Fibroblast of lung (primary cell): ENCODE data around the gene BUB1B. TPM values are rescaled to one million over a fixed set of nuclear protein-coding genes. Genes with fewer than 3 reads are reported as not detected.
"Not testable (repeated sequence)": the region's sequence is repeated elsewhere in the genome, so short reads cannot be mapped to it uniquely, and the experiment has no call there.

Source experiments
- DNase-seq, 2 donors: peaks; one replicate each; pipeline versions ENCODE4 v3.0.0 to v3.0.0-alpha.2; 2010; ENCODE audit warnings: low read depth in 2 of 2
- H2AFZ ChIP-seq: 2 replicates; pipeline ENCODE4 v1.5.1; 2012; ENCODE audit warnings: low read length, control low read depth, inconsistent platforms
- H3K27ac ChIP-seq: 2 replicates; pipeline ENCODE4 v1.5.1; 2011; ENCODE audit warnings: low read length, control low read depth; ENCODE audit not compliant: insufficient read depth
- H3K27me3 ChIP-seq: 2 replicates; pipeline ENCODE4 v1.5.1; 2011; ENCODE audit warnings: mild to moderate bottlenecking, low read length; ENCODE audit not compliant: control insufficient read depth, insufficient read depth
- H3K36me3 ChIP-seq: 2 replicates; pipeline ENCODE4 v1.5.1; 2011; ENCODE audit warnings: low read length; ENCODE audit not compliant: control insufficient read depth, insufficient read depth
- H3K4me1 ChIP-seq: 2 replicates; pipeline ENCODE4 v1.5.1; 2011; ENCODE audit warnings: low read length; ENCODE audit not compliant: control insufficient read depth, insufficient read depth; ENCODE audit errors: extremely low read depth
- H3K4me2 ChIP-seq: 2 replicates; pipeline ENCODE4 v1.5.1; 2011; ENCODE audit warnings: low read length, control low read depth; ENCODE audit not compliant: insufficient read depth; ENCODE audit errors: extremely low read depth
- H3K4me3 ChIP-seq, 4 experiments: fragments of 200-600 bp in 1 of 4; sonication (generic) in 1 of 4; replicated peaks in 1 of 4; 2 replicates each; pipeline ENCODE4 v1.5.1; 2011 to 2016; ENCODE audit warnings: low read length in 4 of 4, low read depth in 3 of 4, mild to moderate bottlenecking in 3 of 4, control low read depth in 2 of 4, inconsistent platforms in 1 of 4, mixed read lengths in 1 of 4; ENCODE audit not compliant: insufficient read depth in 1 of 4; ENCODE audit errors: control extremely low read depth in 1 of 4
- H3K79me2 ChIP-seq: 2 replicates; pipeline ENCODE4 v1.5.1; 2012; ENCODE audit warnings: mild to moderate bottlenecking, low read length, inconsistent platforms; ENCODE audit not compliant: control insufficient read depth, insufficient read depth
- H3K9ac ChIP-seq: 2 replicates; pipeline ENCODE4 v1.5.1; 2011; ENCODE audit warnings: mild to moderate bottlenecking, low read length, control low read depth; ENCODE audit not compliant: insufficient read depth
- H3K9me3 ChIP-seq: 2 replicates; pipeline ENCODE4 v1.5.1; 2012; ENCODE audit warnings: low read depth, low read length; ENCODE audit not compliant: control insufficient read depth, insufficient read depth
- H4K20me1 ChIP-seq: 2 replicates; pipeline ENCODE4 v1.5.1; 2011; ENCODE audit warnings: low read length; ENCODE audit not compliant: control insufficient read depth, insufficient read depth; ENCODE audit errors: extremely low read depth
- EZH2 ChIP-seq: IDR thresholded peaks from 2 replicates; pipeline ENCODE4 v1.5.1; 2012; ENCODE audit warnings: low read length, control low read depth, mild to moderate bottlenecking; ENCODE audit errors: missing control alignments
- polyA plus RNA-seq, 2 donors: library from polyadenylated mRNA; depleted of rRNA in 1 of 2; stranded (reverse) in 1 of 2; unstranded in 1 of 2; fragments of >200 nt; gene quantifications; 2 replicates each; pipeline ENCODE4 v1.2.1, GENCODE V29; 2011 to 2012; ENCODE audit warnings: missing spikeins in 1 of 2
- total RNA-seq: library from RNA; depleted of rRNA; stranded (reverse); fragments of >200 nt; gene quantifications from 2 replicates; pipeline ENCODE4 v1.2.1, GENCODE V29; 2014
- TF ChIP-seq, protein P1 (sequence below), 2 donors: IDR thresholded peaks in 1 of 2; conservative IDR thresholded peaks in 1 of 2; 1 replicate in 1 of 2; 2 replicates in 1 of 2; pipeline ENCODE4 v1.5.1; 2011 to 2012; ENCODE audit warnings: low read length in 2 of 2, control low read depth in 1 of 2, inconsistent platforms in 1 of 2, low read depth in 1 of 2, mild to moderate bottlenecking in 1 of 2

Gene BUB1B
- total and polyA plus RNA-seq, 2 donors (not counting 1 experiment from before 2014, with no cell fraction given), result 5.4 to 6.9 TPM

DNA sequence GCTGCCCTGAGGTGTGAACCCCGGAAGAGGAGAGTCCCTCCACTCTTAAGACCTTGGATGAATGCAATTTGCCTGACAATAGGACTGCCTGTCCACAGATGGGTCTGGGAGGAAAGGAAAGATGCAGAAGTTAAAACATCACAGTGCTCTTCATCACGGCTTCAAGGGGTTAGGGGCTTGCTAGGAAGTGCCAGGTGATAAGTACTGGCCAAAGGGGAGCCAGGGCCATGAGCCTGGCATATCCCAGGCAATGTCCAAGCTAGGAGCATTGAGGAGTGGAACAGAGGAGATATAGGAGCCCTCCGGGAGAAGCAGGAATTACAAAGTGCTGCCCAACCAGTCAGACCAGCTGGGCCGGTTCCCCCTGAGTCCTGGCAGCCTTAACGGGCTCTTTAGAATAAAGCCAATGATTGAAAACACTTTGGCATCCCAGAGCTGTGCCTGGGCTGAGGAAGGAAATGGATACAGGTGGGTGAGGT is 36.0 kb upstream of the BUB1B start:
- not testable (repeated sequence) for DNase-seq, H3K4me2 ChIP-seq, H2AFZ ChIP-seq, H3K27me3 ChIP-seq, H3K9ac ChIP-seq, H3K27ac ChIP-seq, H3K36me3 ChIP-seq, H3K4me3 ChIP-seq, H3K9me3 ChIP-seq, H3K79me2 ChIP-seq, H3K4me1 ChIP-seq, H4K20me1 ChIP-seq

DNA sequence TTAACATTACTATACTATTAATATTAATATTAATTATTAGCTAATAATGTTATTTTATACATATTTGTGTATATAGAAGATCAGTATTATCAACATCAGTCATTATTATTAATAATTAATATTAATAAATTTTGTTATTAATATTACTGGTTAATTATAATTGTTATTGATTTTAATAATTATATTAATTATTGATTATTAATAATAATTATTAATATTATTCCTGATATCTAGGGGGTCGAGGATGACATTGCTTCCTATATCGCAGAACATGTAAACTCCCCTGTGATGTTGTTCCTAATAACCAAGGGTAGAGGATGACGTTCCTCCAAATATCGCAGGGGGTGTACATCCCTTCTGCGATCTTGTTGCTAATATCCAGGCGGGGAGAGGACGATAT is 34.9 kb upstream of the BUB1B start:
- Histone ChIP-seq H2AFZ (no peak overlapping the region), H3K4me3 (no peak overlapping the region), H3K79me2 (no peaks in the 10 kb centered on the region), H3K9me3 (no peaks in the 10 kb centered on the region), H3K4me2 (no peak overlapping the region), H3K9ac (no peak overlapping the region), H3K4me1 (no peaks in the 10 kb centered on the region), H3K36me3 (no peaks in the 10 kb centered on the region), H3K27ac (no peak overlapping the region), H3K27me3 (peaks cover 3% of the 10 kb centered on the region), H4K20me1 (no peaks in the 10 kb centered on the region)
- TF ChIP-seq EZH2, result no peak
- TF ChIP-seq, protein P1, sequence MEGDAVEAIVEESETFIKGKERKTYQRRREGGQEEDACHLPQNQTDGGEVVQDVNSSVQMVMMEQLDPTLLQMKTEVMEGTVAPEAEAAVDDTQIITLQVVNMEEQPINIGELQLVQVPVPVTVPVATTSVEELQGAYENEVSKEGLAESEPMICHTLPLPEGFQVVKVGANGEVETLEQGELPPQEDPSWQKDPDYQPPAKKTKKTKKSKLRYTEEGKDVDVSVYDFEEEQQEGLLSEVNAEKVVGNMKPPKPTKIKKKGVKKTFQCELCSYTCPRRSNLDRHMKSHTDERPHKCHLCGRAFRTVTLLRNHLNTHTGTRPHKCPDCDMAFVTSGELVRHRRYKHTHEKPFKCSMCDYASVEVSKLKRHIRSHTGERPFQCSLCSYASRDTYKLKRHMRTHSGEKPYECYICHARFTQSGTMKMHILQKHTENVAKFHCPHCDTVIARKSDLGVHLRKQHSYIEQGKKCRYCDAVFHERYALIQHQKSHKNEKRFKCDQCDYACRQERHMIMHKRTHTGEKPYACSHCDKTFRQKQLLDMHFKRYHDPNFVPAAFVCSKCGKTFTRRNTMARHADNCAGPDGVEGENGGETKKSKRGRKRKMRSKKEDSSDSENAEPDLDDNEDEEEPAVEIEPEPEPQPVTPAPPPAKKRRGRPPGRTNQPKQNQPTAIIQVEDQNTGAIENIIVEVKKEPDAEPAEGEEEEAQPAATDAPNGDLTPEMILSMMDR (conservative IDR thresholded peaks at IDR 0.05 in 1 of 2, IDR thresholded peaks at IDR 0.05 in 1 of 2; ENCODE audit: low read depth in 1 of 2, low read length in 2 of 2), result no peak
- DNase-seq, result no peak

DNA sequence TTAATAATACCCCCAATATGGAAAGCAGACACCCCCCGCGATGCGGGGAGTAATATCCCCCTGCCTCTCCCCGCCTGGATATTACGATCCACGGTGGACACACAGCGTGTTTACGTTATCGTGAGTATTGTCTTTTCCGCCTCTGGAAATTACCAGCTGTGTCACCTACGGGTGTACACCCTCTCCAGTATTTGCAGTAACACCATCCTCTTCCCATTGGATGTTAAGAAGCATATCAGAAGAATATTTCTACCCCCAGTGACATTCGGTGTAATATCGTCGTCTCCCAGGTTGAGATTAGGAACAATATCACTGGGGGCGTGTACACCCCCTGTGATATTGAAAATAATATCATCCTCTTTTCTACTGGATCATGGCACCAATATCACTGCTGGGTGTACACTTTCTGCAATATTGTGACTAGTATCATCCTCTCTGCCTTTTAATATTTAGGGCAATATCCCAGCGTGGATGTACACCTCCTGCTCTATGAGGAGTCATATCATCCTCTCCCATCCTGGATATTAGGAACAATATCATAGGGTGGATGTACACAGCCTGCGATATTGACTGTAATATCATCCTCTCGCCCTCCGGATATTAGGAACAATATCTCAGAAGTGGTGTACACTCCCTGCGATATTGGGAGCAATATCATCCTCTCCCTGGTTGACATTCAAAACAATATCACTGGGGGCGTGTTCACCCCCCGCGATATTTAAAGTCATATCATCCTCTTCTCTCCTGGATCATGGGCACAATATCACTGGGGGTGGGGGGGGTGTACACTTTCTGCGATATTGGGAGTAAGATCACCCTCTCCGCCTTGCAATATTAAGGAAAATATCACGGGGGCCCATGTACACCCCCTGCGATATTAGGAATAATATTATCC is 31.9 kb upstream of the BUB1B start:
- Histone ChIP-seq H3K27ac (no peak overlapping the region), H3K36me3 (no peaks in the 10 kb centered on the region), H3K9me3 (no peaks in the 10 kb centered on the region), H3K4me1 (no peaks in the 10 kb centered on the region), H4K20me1 (no peaks in the 10 kb centered on the region), H3K4me3 (no peak overlapping the region), H3K79me2 (no peaks in the 10 kb centered on the region), H3K4me2 (no peak overlapping the region), H3K27me3 (peaks cover 3% of the 10 kb centered on the region), H2AFZ (no peak overlapping the region), H3K9ac (no peak overlapping the region)
- no peak for DNase-seq
- TF ChIP-seq, protein P1 (conservative IDR thresholded peaks at IDR 0.05 in 1 of 2, IDR thresholded peaks at IDR 0.05 in 1 of 2; ENCODE audit: low read depth in 1 of 2, low read length in 2 of 2), result no peak
- no peak for TF ChIP-seq EZH2
